HL-60/S4 treated with retinoic acid at 250 ng/mL for 4 days and 3 days (cell line): ENCODE measurements around the gene WBP2NL.

Experiments used
- in situ Hi-C: fragments of 300-500 bp; cut with MboI; formaldehyde crosslinking; loops from 2 replicates; pipeline ENCODE4 v1.7.0; 2022; ENCODE audit warnings: low sequenced_read_pairs

Gene WBP2NL

GRCh38 chr22:42025421-42025820, 26.8 kb downstream of the WBP2NL start:
- in situ Hi-C loops, result no loop called here

GRCh38 chr22:42026705-42027104, 28.1 kb downstream of the WBP2NL start:
- in situ Hi-C loops, result no loop called here

- in situ Hi-C loops, result no loop called here
Observed at GRCh38 chr22:42033263-42034181, 34.9 kb downstream of the WBP2NL start.

- in situ Hi-C loops, result no loop called here
Observed at GRCh38 chr22:42035256-42035655, 36.7 kb downstream of the WBP2NL start.

DNA sequence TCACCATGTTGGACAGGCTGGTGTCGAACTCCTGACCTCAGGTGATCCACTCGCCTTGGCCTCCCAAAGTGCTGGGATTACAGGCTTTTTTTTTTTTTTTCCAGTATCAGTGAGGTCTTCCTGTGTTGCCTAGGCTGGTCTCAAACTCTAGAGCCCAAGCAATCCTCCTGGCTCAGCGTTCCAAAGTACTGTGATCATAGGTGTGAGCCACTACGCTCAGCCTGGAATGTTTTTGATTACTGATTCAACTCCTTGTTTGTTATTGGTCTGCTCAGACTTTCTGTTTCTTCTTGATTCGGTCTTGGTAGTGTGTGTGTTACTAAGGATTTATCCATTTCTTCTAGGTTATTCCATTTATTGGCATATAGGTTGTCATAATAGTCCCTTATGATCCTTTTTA, 40.7 kb downstream of the WBP2NL start:
- in situ Hi-C loops, result no loop called here

DNA sequence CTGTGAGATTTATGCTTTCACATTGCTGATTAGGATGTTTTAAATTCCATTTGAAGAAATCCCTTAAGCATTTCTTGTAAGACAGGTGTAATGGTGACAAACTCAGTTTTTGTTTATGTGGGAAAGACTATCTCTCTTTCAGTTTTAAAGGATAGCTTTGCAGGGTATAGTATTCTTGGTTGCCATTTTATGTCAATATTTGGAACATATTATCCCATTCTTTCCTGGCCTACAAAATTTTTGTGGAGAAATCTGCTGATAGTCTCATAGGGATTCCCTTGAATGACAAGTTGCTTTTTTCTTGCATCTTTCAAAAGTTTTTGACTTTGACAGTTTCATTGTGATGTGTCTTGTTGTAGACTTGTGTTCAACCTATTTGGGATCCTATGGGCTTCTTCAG, 43.2 kb downstream of the WBP2NL start:
- in situ Hi-C loops, result no loop called here

DNA sequence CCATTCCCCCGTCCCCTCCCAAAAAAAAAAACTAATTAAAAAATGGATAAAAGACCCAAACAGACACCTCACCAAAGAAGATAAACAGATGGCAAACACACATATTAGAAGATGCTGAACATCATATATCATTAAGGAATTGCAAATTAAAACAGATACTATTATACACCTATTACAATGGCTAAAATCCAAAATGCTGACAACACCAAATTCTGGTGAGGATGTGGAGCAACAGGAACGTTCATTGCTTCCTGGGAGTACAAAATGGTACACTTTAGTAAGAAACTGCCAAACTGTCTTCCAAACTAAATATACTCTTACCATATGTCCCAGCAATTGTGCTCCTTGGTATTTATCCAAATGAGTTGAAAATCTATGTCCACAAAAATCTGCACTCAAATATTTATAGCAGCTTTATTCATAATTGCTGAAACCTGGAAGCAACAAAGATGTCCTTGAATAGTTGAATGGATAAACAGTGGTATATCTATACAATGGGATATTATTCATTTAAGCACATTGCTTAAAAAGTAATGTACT, 52.1 kb downstream of the WBP2NL start:
- in situ Hi-C loops, result no loop called here

DNA sequence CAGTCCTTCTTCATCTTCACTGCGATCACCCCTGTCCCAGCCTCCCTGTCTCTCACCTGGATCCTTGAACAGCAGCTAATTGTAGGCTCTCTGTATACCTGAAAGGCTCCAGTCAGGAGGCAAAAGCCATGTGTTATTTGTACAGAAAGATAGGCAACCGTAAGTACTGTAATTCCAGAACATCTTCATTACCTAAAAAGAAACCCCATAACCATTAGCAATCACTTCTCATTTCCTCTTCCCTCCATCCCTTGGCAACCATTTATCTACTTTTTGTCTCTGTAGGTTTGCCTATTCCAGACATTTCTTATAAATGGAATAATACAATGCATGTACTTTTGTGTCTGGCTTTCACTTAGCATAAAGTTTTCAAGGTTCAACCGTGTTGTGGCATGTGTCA, 54.2 kb downstream of the WBP2NL start:
- in situ Hi-C loops, result no loop called here

DNA sequence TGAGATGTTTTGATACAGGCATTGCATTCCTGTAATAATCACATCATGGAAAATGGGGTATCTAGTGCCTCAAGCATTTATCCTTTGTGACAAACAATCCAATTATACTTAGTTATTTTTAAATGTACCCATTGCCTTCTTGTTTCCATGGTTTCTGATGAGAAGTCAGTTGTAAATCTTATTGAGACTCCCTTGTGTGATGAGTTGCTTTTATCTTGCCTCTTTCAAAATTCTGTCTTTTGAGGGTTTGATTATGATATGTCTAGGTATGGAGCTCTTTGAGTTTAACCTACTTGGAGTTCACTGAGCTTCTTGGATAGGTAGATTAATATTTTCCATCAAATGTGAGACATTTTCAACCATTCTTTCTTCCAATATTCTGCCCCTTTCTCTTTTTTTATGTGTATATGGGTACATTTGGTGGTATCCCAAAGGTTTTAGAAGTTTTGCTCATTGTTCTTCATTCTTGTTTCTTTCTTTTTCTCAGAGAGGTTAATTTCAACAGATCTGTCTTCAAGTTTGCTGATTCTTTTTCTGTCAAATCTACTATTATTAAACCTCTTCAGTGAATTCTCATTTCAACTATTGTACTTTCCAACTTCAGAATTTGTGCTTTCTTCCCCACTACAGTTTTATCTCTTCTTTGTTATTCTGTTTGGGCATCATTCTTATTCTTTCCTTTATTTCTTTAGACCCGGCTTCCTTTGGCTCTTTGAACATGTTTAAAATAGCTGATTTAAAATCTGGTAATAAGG, 58.3 kb downstream of the WBP2NL start:
- in situ Hi-C loops, result no loop called here

DNA sequence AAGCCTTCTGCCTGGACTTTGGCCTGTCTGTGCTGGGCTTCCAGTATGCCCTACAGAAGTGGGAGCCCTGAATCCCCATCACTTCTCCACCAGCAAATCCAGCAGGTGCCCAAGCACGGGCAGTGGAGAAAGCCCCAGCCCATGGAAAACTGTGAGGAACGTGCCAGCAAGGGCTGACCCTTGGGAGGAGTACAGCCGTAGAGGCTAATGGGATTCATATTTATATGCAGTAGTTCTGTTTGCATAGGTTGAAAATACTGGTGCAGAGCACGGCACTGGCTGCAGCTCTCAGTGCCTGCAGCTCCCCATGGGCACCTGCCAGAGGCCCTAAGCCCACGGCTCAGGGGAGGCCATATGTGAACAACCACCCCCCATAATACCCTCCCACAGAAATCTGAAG, 61.9 kb downstream of the WBP2NL start:
- in situ Hi-C loops, result no loop called here

GRCh38 chr22:42061041-42061440, 62.5 kb downstream of the WBP2NL start:
- in situ Hi-C loops, result no loop called here

DNA sequence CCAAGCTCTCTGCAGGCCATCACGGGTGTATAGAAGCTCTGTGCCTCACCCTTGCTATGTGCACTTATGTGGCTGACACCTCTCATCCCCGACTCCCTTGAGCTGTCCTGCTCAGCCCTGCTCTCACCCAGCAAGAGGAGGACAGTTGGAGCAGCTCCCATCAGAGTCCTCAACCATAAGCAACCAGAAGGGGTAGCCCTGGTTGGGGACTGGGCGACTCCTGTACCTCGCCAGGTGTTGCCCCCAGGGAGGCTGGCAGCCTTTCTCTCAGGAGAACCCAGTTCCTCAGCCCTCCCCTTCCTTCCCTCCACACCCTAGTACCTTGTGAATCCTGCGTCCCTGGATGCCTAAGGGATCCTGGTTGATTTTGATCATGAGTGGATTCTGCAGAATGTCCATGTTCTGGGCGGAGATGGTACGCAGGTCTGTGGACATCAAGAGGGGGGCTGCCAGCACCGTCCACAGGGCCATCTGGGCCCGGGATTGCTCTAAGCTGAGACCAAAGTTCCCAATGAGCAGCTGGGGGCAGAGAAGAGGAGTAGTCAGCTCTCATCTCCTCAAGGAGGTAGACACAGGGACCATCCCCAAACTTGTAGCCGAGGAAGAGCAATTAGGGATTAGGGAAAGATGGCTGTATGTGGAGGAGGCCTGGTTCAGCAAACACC, 64.0 kb downstream of the WBP2NL start:
- in situ Hi-C loops, result no loop called here

GRCh38 chr22:42064629-42065028, 66.0 kb downstream of the WBP2NL start:
- in situ Hi-C loops, result no loop called here

GRCh38 chr22:42065438-42066125, 67.0 kb downstream of the WBP2NL start:
- in situ Hi-C loops, result no loop called here

GRCh38 chr22:42066126-42066761, 67.7 kb downstream of the WBP2NL start:
- in situ Hi-C loops, result no loop called here

- in situ Hi-C loops, result no loop called here
Observed at GRCh38 chr22:42066937-42067336, 68.3 kb downstream of the WBP2NL start.

DNA sequence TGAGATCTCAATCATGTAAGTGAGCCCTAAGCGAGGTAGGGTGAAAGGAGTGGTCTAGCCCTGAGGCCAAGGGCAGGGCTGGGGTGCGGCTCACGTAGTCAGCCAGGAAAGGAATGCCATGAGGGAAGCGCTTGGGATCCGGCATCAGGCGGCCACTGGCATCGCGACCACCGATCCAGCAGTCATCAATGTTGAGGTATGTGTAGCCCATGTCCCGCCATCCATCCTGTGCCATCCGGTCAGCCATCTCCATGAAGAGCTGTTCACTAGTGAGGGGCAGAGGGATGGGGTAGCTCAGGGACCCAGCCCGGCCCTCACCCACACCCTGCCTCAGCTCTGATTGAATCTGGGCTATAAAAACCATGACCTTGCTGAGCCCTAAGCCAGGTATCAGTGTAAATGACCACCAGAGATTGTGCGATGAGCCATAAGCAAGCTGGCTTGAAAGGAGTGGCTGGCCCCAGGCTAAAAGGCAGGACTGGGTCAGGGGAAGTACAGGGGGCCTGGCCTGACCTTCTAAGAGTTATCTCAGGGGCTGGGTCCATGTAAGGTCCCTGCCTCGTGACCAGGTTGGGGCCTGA, 69.2 kb downstream of the WBP2NL start:
- in situ Hi-C loops, result no loop called here

DNA sequence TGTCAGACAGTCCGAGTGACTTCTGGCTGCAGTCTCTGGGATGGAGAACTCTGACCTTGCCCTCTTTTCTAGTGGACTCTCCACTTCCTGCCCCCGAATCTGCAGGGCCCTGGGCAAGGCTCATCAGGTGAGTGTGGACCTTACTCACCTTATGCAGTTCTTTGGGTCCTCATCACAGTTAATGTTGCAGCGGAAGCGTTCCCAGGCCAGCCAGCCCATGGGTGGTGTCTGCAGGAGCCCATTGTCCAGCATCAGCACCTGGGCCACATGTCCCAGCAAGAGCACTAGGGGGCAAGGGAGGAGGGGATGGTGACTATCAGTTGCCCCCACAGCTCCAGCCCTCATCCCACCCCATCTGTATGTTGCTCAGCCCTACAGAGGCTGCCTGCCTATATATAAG, 69.7 kb downstream of the WBP2NL start:
- in situ Hi-C loops, result no loop called here

- in situ Hi-C loops, result no loop called here
Observed at GRCh38 chr22:42069801-42070516, 71.4 kb downstream of the WBP2NL start.
